Neural progenitor cell (in vitro differentiated cells): ENCODE data around the gene CFAP57.

Experiments
- EZH2phosphoT487 ChIP-seq: fragments of 200-600 bp; sonication (generic); IDR thresholded peaks from 2 replicates; pipeline ENCODE4 v1.6.1; 2017; ENCODE audit warnings: antibody characterized with exemption
- TF ChIP-seq, protein P1 (sequence below): fragments of 200-600 bp; sonication (generic); IDR thresholded peaks from 2 replicates; pipeline ENCODE4 v1.5.1; 2017; ENCODE audit warnings: antibody characterized with exemption, mild to moderate bottlenecking

DNA sequence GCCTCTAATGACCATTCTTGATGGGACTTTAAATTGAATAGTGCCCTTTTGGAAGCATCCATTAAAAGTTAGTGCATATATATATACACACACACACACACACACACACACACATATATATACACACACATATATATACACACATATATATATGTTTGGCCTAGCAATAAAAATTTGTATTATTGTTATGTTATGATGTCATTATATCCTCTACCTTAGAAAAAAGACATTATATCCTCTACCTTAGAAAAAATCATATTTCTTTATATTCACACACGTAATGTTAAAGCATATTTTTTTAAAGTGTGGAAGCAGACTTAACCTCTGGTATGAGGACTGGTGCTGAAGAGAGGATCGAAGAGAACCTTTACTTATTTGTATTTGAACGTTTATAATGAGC lies 43.3 kb upstream of the CFAP57 start:
- TF ChIP-seq, protein P1, sequence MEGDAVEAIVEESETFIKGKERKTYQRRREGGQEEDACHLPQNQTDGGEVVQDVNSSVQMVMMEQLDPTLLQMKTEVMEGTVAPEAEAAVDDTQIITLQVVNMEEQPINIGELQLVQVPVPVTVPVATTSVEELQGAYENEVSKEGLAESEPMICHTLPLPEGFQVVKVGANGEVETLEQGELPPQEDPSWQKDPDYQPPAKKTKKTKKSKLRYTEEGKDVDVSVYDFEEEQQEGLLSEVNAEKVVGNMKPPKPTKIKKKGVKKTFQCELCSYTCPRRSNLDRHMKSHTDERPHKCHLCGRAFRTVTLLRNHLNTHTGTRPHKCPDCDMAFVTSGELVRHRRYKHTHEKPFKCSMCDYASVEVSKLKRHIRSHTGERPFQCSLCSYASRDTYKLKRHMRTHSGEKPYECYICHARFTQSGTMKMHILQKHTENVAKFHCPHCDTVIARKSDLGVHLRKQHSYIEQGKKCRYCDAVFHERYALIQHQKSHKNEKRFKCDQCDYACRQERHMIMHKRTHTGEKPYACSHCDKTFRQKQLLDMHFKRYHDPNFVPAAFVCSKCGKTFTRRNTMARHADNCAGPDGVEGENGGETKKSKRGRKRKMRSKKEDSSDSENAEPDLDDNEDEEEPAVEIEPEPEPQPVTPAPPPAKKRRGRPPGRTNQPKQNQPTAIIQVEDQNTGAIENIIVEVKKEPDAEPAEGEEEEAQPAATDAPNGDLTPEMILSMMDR = no peak
- TF ChIP-seq EZH2phosphoT487 = no peak
